Activated T-cell treated with anti-CD3 and anti-CD28 coated beads, Interleukin-2, amount 50 U/mL, for 72 hours (primary cell): ENCODE results near the gene CHPT1. TPM values are rescaled to one million over a fixed set of nuclear protein-coding genes. Genes with fewer than 3 reads are reported as not detected.
"Not testable (repeated sequence)": the region's sequence is repeated elsewhere in the genome, so short reads cannot be mapped to it uniquely, and the experiment has no call there.

Source experiments
- ATAC-seq, 2 donors: fragments of 150-1000 bp; cut with Tn5 transposase; replicated peaks in 1 of 2; 2 replicates each; pipeline ENCODE4 v1.10.0; 2021; ENCODE audit warnings: moderate library complexity in 2 of 2, mild to moderate bottlenecking in 1 of 2
- DNase-seq, 2 donors: peaks; one replicate each; pipeline ENCODE4 v3.0.0; 2021 to 2022; ENCODE audit warnings: mixed read lengths in 1 of 2
- H3K27ac Mint-ChIP-seq: one replicate; pipeline ENCODE4 v1.8.0; 2022; ENCODE audit warnings: mild to moderate bottlenecking, moderate library complexity, mixed read lengths
- H3K27me3 Mint-ChIP-seq: one replicate; pipeline ENCODE4 v1.8.0; 2022; ENCODE audit warnings: low read depth, mixed read lengths
- H3K36me3 Mint-ChIP-seq, 2 donors: one replicate each; pipeline ENCODE4 v1.8.0; 2022; ENCODE audit warnings: mixed read lengths in 2 of 2, mild to moderate bottlenecking in 1 of 2; ENCODE audit not compliant: insufficient read depth in 2 of 2
- H3K4me1 Mint-ChIP-seq: one replicate; pipeline ENCODE4 v1.8.0; 2022; ENCODE audit warnings: low read depth, mixed read lengths
- H3K4me3 Mint-ChIP-seq, 2 donors: one replicate each; pipeline ENCODE4 v1.8.0; 2022; ENCODE audit warnings: mild to moderate bottlenecking in 2 of 2, mixed read lengths in 2 of 2, moderate library complexity in 2 of 2
- H3K9me3 Mint-ChIP-seq, 2 donors: one replicate each; pipeline ENCODE4 v1.8.0; 2022; ENCODE audit warnings: mixed read lengths in 2 of 2
- total RNA-seq, 2 donors: library from RNA; stranded (reverse); gene quantifications; one replicate each; pipeline ENCODE4 v1.2.3, GENCODE V29; 2022

Gene CHPT1
- total RNA-seq, 2 donors from 2014 or later: 20.2 to 24.6 TPM

DNA sequence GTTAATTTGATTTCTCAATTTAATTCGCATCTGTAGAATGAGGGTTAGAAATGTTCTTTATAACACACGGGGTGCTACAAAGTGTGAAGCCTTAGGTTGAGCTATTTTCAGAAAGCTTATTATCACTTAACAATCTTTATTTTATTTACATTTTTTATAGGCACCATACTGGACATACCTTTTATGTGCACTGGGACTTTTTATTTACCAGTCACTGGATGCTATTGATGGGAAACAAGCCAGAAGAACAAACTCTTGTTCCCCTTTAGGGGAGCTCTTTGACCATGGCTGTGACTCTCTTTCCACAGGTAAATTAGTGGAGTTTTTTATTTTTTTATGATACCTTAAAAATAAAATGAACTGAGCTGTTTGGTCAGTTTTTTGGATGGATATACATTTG lies 16.5 kb downstream of the CHPT1 start:
- Mint-ChIP-seq H3K36me3 (peaks cover 0 to 2% of the 10 kb centered on the region in 2 donors), H3K4me1 (peaks cover 14% of the 10 kb centered on the region), H3K27me3 (no peaks in the 10 kb centered on the region), H3K9me3 (no peaks in the 10 kb centered on the region), H3K27ac (no peak overlapping the region), H3K4me3 (no peak overlapping the region)
- ATAC-seq (no peak), DNase-seq (no peak)

DNA sequence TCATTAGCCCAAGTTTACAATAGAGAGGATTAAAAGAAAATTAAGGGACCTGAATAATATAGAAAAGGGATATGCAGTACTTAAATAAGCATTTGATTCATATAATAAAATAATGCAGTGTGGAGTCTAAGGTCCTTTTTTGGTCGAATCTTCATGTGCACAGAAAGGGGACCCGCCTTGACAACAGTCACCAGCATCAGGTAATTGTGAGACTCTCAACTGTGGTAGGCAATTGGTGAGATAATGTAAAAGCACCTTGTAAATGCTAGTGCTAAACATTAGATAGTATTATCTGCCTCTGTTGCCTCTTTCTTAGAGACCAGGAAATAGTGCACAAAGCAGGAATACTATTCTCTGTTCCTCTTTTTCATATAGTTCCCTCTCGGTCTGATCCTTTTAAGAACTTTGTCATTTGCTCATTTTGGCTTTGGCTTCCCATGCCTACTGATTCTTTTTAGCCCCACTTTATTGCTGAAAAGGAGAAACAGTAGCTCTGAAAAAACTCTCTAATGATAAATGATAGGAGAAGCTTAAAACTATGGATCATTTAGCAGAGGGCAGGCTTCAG lies 17.5 kb downstream of the CHPT1 start:
- Mint-ChIP-seq H3K4me3 (no peak overlapping the region), H3K4me1 (peaks cover 5% of the 10 kb centered on the region), H3K27ac (no peak overlapping the region)

DNA sequence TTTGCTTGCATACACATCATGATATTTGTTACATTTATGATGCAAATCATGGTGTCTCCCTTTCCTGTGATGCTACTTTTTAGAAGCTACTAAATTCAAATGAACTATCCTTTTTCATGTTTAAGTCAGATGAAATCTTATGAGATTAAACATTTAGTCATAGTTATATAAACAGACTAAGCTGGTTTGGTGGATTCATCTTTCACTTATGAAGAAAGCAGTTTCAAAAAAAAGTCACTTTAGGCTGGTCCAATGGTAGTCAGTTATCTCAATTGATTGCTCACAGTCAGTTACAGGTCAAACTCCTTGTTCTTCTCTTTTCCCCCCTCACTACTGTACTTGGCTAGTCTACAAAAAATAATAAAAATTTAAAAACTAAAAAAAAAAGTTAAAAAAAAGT lies 22.1 kb downstream of the CHPT1 start:
- no peaks in the 10 kb centered on the region for H3K9me3 Mint-ChIP-seq
- H3K4me3 Mint-ChIP-seq: no peak overlapping the region
- DNase-seq (no peak), ATAC-seq (no peak)
- H3K27me3 Mint-ChIP-seq: no peaks in the 10 kb centered on the region
- H3K27ac Mint-ChIP-seq: no peak overlapping the region
- H3K4me1 Mint-ChIP-seq: no peaks in the 10 kb centered on the region
- peaks cover 0 to 2% of the 10 kb centered on the region in 2 donors for H3K36me3 Mint-ChIP-seq

More for the DNA sequence above, 17.5 kb downstream of the CHPT1 start:
- Mint-ChIP-seq H3K27me3 (no peaks in the 10 kb centered on the region), H3K9me3 (no peaks in the 10 kb centered on the region), H3K36me3 (peaks cover 0 to 2% of the 10 kb centered on the region in 2 donors)
- no peak for ATAC-seq
- DNase-seq: no peak

DNA sequence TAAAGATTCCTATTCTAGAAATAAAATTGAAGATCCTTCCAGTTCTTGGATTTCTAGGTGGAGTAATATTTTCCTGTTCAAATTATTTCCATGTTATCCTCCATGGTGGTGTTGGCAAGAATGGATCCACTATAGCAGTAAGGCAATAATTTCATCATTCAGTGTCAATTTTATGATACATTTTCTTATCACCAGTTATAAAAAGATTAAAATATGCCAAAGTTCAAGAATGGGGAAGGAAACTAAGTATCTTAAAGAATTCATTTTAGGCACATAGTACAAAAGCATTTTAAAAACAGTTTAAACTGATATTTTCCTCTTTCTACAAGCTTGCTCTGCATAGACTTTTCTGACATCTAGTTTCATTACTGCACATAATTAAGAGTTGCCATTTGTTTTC lies 22.7 kb downstream of the CHPT1 start:
- H3K27ac Mint-ChIP-seq: no peak overlapping the region
- H3K4me1 Mint-ChIP-seq: no peaks in the 10 kb centered on the region
- H3K36me3 Mint-ChIP-seq: peaks cover 0 to 2% of the 10 kb centered on the region in 2 donors
- ATAC-seq (no peak), DNase-seq (no peak)
- no peaks in the 10 kb centered on the region for H3K27me3 Mint-ChIP-seq
- no peaks in the 10 kb centered on the region for H3K9me3 Mint-ChIP-seq
- no peak overlapping the region for H3K4me3 Mint-ChIP-seq

DNA sequence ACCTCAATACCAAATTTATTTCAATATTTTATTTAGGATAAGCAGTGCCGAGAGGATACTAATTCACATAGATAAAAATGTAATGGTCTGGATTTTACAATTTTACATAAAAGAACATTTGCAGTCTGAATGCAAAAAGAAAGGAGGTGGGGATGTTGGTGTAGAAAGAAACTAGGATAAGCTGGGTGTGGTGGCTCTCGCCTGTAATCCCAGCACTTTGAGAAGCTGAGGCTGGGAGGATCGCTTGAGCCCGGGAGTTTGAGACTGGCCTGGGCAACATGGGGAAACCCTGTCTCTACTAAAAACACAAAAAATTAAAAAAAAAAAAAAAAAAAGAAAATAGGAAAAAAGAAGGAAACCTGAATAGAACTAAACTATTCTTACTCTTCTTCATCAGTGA lies 25.0 kb downstream of the CHPT1 start:
- DNase-seq (no peak), ATAC-seq (no peak)
- H3K36me3 Mint-ChIP-seq: peaks cover 0 to 2% of the 10 kb centered on the region in 2 donors
- H3K9me3 Mint-ChIP-seq: no peaks in the 10 kb centered on the region
- H3K27ac Mint-ChIP-seq: no peak overlapping the region
- peaks cover 5% of the 10 kb centered on the region for H3K4me1 Mint-ChIP-seq
- H3K4me3 Mint-ChIP-seq: no peak overlapping the region
- H3K27me3 Mint-ChIP-seq: no peaks in the 10 kb centered on the region

DNA sequence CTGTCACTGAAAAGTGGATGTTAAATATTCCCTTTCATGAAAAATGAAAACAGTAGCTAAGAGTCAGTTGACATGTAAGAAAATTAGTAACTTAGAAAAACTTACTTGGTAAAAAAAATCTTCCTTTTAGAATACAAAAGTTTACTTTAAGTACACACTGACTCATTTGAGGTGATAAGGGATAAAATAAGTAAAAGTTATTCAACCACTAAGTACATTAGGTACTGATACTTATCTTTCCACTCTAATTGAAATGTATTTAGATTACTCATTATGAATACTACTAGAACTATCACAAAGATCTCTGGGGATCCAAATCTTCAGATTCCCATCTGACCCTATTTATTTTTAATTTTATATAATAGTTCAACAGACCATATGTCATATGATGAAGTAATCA lies 29.7 kb downstream of the CHPT1 start:
- peaks cover 0 to 1% of the 10 kb centered on the region in 2 donors for H3K36me3 Mint-ChIP-seq
- no peak overlapping the region for H3K4me3 Mint-ChIP-seq
- ATAC-seq (no peak), DNase-seq (no peak)
- H3K27ac Mint-ChIP-seq: no peak overlapping the region
- no peaks in the 10 kb centered on the region for H3K9me3 Mint-ChIP-seq
- no peaks in the 10 kb centered on the region for H3K27me3 Mint-ChIP-seq
- peaks cover 5% of the 10 kb centered on the region for H3K4me1 Mint-ChIP-seq

DNA sequence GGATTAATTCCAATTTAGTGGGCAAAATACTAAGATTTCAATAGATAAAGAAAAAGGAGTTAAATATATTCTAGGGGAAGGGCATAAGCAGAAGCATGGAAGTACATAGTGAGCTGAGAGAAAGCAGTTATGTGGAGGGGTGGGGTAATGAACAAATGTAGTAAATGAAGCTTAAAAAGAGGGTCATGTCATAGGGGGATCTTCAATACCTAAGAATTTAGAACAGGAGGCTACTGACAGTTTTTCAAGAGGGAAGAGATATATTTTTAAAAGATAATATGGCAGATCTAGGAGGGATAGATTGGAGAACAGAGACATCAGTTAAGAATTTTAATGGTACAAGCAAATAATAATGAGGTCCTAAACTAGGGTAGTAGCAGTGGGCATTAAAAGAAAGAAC lies 32.4 kb downstream of the CHPT1 start:
- Mint-ChIP-seq H3K9me3 (no peaks in the 10 kb centered on the region), H3K4me3 (no peak overlapping the region), H3K27ac (peak overlapping the region; percentile 47), H3K4me1 (peaks cover 5% of the 10 kb centered on the region), H3K36me3 (peaks cover 0 to 4% of the 10 kb centered on the region in 2 donors), H3K27me3 (no peaks in the 10 kb centered on the region)
- no peak for ATAC-seq
- no peak for DNase-seq

DNA sequence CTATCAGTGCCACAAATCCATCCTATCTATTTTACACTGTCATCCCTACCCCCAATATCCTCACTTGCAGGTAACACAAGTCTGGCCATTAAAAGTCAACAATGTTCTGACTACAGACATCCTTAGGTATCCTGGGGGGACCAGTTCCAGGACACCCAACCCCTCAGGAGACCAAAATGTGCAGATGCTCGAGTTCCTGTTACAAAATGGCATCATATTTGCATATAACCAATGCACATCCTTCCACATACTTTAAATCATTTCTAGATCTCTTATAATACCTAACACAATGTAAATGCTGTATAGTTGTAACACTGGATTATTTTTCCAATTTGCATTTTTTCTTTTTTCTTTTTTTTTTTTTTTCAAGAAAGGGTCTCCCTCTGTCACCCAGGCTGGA lies 34.9 kb downstream of the CHPT1 start:
- no peak for DNase-seq
- peaks cover 0 to 4% of the 10 kb centered on the region in 2 donors for H3K36me3 Mint-ChIP-seq
- H3K4me3 Mint-ChIP-seq: no peak overlapping the region
- no peaks in the 10 kb centered on the region for H3K27me3 Mint-ChIP-seq
- no peak overlapping the region for H3K27ac Mint-ChIP-seq
- ATAC-seq: no peak
- no peaks in the 10 kb centered on the region for H3K4me1 Mint-ChIP-seq
- no peaks in the 10 kb centered on the region for H3K9me3 Mint-ChIP-seq

DNA sequence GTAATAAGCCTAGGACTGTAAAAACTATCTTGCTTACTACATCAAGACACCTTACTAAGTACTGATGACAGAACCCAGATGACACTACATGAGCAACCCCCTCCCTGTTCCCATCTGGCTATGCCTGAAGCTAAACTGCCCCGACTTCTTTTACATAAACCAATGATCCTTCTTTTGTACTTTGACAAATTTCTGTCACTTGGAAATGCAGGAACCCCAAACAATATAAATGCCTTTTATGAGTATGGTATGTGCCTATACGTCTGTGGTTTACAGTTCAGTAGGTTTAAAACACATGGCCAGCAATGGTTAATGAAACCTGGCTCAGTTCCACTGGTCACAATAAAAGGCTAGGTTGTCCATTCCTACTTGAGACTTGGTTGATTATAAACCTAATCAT lies 35.7 kb downstream of the CHPT1 start:
- Mint-ChIP-seq H3K27ac (no peak overlapping the region), H3K9me3 (no peaks in the 10 kb centered on the region), H3K27me3 (no peaks in the 10 kb centered on the region), H3K36me3 (peaks cover 0 to 4% of the 10 kb centered on the region in 2 donors), H3K4me1 (no peaks in the 10 kb centered on the region), H3K4me3 (no peak overlapping the region)
- no peak for DNase-seq
- ATAC-seq: no peak

DNA sequence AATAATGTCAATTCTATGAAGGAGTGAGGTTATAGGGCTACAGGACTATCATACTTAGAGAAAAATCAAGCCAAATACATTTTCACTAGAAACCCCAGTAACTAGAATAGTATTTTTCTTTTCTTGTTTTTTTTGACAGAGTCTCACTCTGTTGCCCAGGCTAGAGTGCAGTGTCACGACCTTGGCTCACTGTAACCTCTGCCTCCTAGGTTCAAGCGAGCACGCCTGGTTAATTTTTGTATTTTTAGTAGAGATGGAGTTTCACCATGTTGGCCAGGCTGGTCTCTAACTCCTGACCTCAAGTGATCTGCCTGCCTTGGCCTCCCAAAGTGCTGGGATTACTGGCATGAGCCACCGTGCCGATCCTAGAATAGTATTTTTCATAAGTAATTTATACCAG lies 37.0 kb downstream of the CHPT1 start:
- H3K27ac Mint-ChIP-seq, DNase-seq, H3K27me3 Mint-ChIP-seq, ATAC-seq, H3K9me3 Mint-ChIP-seq, H3K4me3 Mint-ChIP-seq, H3K4me1 Mint-ChIP-seq, H3K36me3 Mint-ChIP-seq: not testable (repeated sequence)

DNA sequence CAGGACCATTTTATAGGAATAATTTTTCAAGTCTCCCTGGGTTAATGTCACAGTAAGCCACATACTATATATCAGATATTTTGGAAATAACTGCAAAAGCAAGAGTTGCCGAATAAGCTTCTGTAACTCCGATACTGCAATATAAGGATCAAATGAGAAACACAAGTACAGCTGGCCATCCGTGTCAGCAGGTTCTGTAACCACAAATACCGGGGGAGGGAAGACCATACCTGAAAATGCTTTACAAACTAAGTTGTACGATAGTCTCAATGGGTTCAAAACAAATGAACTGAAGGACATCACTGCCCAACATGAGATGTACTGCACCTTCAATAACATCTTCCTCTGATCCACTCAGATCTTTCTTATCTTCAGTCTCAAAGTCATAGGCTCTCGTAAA lies 40.0 kb downstream of the CHPT1 start:
- H3K9me3 Mint-ChIP-seq: no peaks in the 10 kb centered on the region
- no peak for DNase-seq
- H3K27me3 Mint-ChIP-seq: no peaks in the 10 kb centered on the region
- H3K36me3 Mint-ChIP-seq: no peaks in the 10 kb centered on the region
- no peak for ATAC-seq
- H3K4me3 Mint-ChIP-seq: no peak overlapping the region
- H3K27ac Mint-ChIP-seq: no peak overlapping the region
- no peaks in the 10 kb centered on the region for H3K4me1 Mint-ChIP-seq

DNA sequence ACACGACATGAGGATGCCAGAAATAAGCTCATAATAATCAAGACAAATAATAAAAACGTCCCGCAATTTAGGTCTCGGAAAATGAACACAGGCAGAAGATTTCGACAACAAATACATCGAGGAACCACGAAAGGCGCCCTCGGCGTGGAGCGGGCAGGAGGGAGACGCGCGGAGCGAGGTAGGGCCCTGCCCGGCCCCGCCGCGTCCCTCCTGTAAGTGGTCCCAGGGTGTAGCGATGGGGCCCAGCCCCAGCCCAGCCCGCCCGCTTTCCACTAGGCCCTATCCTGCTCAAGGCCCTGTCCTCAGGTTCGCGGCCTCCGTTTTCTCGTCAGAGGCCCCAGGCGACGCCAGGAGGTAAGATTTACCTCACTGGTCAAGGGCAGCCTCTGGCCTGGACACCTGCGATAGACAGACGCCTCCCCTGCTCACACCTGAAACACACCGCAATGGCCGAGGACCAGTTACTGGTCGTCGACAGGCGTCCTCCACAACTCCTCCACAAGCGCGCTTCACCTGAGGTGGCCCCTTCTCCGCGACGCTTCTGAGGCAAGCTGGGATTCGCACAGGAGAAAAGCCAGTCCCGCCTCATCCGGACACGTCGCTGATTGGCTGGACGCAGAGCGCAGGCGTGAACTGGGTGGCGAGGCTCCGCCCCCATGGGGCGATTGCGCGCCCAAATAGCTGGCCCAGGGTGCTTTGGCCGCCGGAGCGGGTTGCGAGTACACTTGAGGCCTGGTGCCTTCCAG lies 41.7 kb downstream of the CHPT1 start, which contains the start of gene SYCP3:
Gene SYCP3, minus strand, starts transcription at position 543 of the 746 bp plus-strand sequence. CDS start 1,527 bp downstream, outside the sequence.
- ATAC-seq (no peak), DNase-seq (no peak)
- H3K27me3 Mint-ChIP-seq: no peaks in the 10 kb centered on the region
- H3K36me3 Mint-ChIP-seq: no peaks in the 10 kb centered on the region
- H3K9me3 Mint-ChIP-seq: no peaks in the 10 kb centered on the region
- no peak within 1 kb of the TSS for H3K27ac Mint-ChIP-seq
- H3K4me3 Mint-ChIP-seq: no peak within 1 kb of the TSS
- no peaks in the 10 kb centered on the region for H3K4me1 Mint-ChIP-seq

DNA sequence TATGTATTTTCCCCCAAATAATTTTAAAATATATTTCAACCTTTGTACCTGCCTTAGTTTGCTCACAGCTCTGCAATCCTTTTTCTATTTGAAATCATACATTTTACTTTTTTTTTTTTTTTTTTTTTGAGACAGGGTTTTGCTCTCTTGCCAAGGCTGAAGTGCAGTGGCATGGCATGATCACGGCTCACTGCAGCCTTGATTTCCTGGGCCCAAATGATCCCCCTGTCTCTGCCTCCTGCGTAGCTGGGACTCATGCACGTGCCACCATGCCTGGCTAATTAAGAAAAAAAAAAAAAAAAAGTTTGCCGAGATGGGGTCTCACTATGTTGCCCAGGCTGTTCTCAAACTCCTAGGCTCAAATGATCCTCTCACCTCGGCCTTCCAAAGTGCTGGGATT lies 43.1 kb downstream of the CHPT1 start:
- no peak overlapping the region for H3K4me3 Mint-ChIP-seq
- H3K27me3 Mint-ChIP-seq: no peaks in the 10 kb centered on the region
- no peak for DNase-seq
- H3K4me1 Mint-ChIP-seq: no peaks in the 10 kb centered on the region
- H3K9me3 Mint-ChIP-seq: no peaks in the 10 kb centered on the region
- H3K36me3 Mint-ChIP-seq: peaks cover 0 to 3% of the 10 kb centered on the region in 2 donors
- no peak overlapping the region for H3K27ac Mint-ChIP-seq
- no peak for ATAC-seq

DNA sequence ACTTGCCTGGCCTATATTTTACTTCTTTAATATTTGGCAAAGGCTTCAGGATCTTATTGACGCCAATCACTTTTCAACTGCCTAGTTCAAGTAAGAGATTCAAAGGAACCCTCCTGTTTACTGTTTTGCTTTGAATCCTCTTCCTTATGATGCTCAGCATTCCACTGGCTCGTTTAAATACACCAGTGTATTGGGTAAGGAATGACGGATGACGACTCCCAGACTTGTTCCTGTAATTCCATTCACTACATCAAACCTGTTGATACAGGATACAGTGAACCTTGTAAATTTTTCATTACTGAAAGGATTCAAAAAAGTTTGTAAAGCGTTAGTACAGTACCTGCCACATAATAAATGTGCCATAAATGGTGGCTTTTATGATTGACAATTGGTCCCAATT lies 43.5 kb downstream of the CHPT1 start:
- no peak for DNase-seq
- Mint-ChIP-seq H3K27me3 (no peaks in the 10 kb centered on the region), H3K9me3 (no peaks in the 10 kb centered on the region), H3K4me3 (no peak overlapping the region), H3K27ac (no peak overlapping the region), H3K4me1 (no peaks in the 10 kb centered on the region), H3K36me3 (peaks cover 0 to 3% of the 10 kb centered on the region in 2 donors)
- no peak for ATAC-seq
